ENCODE results near the gene NAP1L2.
"Not testable (repeated sequence)": the region's sequence is repeated elsewhere in the genome, so short reads cannot be mapped to it uniquely, and the experiment has no call there.

Gene NAP1L2, protein sequence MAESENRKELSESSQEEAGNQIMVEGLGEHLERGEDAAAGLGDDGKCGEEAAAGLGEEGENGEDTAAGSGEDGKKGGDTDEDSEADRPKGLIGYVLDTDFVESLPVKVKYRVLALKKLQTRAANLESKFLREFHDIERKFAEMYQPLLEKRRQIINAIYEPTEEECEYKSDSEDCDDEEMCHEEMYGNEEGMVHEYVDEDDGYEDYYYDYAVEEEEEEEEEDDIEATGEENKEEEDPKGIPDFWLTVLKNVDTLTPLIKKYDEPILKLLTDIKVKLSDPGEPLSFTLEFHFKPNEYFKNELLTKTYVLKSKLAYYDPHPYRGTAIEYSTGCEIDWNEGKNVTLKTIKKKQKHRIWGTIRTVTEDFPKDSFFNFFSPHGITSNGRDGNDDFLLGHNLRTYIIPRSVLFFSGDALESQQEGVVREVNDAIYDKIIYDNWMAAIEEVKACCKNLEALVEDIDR

DNA sequence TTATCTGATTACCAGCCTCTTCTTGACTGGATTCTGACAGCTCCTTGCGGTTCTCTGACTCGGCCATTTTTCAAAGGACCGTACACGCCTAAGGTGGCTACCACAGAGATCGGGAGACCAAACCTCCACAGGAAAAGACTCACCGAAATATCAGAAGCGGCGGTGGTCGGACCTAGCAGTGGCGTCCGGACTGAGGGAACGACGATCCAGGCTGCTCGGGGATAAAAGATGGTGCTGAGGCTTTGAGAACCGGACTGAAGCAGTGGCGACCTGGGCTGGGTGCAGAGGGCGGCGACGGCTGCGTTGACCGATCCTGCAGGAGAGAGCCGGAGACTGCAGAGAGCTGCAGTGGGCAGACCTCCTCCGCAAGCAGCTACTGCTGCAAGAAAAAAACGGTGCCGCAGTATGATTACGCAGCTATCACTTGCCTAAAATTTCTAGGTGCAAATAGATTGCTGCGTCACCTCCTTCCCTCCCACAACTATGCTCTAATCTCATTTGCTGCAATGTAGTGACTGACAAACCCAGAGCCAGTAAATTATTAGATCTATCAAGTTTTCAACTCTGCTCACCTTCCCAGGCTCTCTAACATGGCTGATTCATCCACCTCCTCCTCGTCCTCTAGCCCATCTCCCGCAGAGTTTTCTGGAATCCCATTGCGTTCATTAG, at the start of gene NAP1L2:
TSS of gene NAP1L2 (minus strand) at position 426 of the 669 bp plus-strand sequence. CDS start at position 67, 359 bp downstream.
- DNase-seq (ENCODE audit: low spot score): peak; percentile 63

DNA sequence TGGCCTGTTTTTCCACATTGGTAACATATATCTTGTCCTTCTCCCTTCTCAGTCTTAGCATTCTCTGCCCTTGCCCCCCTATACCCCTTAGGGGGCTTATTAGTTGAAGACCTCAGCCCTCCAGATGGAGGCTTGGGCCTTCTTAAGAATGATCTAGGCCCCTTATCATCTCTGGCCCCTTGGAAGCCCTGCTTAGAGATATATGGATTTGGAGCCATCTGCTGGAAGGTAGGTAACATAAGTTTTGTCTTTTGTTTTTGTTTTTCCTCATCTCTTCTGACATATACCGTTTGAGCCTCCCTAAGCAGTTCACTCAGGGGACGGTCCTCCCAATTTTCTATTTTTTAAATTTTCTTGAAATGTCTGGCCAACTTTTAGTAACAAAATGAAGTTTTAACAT, 48.3 kb upstream of the NAP1L2 start:
- DNase-seq (ENCODE audit: low spot score): peak; percentile 2

DNA sequence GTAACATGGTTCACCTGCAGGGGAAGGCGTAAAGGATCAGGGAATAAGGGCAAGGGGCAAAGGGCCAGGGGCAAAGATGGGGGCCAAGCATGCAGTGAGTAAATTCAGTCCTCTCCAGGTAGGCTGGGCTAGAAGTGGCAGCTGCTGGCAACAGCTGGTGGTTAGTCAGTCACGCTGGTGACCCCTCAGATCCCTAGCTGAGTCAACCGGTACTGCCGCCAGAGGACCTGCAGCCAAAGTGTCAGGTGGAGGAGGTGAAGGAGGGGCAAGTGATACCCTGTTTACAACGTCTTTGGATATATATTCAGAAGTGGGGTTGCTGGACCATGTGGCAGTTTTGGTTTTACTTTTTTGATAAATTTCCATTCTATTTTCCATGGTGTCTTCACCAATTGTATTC, 24.6 kb upstream of the NAP1L2 start:
- DNase-seq (ENCODE audit: low spot score): no peak

DNA sequence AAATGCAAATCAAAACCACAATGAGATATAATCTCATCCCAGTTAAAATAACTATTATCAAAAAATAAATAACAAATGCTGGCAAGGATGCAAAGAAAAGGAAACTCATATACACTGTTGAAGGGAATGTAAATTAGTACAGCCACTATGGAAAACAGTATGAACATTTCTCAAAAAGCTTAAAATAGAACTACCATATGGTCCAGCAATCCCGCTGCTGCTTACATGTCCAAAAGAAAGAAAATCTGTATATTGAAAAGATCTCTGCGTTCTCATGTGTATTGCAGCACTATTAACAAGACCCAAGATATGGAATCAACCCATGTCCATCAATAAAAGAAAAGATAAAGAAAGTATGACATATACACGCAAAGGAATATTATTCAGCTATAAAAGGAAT, 3.0 kb upstream of the NAP1L2 start:
- DNase-seq (ENCODE audit: low spot score): no peak

DNA sequence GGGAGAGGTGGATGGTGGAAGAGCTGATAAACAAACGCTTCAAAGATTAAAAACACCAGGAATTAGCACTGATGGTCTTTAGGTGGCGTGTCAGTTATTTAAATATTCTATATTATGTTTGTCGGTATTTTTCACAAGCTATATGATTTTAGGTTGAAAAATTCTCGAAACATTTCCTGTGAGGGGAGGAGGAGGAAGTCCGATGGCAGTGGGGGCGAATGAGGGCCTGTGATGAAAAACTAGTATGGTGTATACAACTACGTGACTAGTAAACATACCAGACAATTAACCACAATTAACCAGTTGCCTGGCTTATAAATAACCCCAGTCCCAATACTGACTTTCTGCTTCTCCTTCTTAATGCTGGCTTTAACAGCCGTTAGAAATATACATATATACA, 595 bp upstream of the NAP1L2 start:
- DNase-seq (ENCODE audit: low spot score): peak; percentile 4

DNA sequence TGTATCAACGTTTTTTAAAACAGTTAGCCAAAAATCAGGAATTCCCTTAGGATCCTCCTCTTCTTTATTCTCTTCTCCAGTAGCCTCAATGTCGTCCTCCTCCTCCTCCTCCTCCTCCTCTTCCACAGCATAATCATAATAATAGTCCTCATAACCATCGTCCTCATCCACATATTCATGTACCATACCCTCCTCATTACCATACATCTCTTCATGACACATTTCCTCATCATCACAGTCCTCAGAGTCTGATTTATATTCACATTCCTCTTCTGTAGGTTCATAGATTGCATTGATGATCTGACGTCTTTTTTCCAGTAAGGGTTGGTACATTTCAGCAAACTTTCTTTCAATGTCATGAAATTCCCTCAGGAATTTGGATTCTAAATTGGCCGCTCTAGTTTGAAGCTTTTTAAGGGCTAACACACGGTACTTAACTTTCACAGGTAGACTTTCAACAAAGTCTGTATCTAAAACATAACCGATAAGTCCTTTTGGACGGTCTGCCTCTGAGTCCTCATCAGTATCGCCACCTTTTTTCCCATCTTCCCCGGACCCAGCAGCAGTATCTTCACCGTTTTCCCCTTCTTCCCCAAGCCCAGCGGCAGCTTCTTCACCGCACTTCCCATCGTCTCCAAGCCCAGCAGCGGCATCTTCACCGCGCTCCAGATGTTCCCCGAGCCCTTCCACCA, 771 bp downstream of the NAP1L2 start:
- no peak for DNase-seq (ENCODE audit: low spot score)

DNA sequence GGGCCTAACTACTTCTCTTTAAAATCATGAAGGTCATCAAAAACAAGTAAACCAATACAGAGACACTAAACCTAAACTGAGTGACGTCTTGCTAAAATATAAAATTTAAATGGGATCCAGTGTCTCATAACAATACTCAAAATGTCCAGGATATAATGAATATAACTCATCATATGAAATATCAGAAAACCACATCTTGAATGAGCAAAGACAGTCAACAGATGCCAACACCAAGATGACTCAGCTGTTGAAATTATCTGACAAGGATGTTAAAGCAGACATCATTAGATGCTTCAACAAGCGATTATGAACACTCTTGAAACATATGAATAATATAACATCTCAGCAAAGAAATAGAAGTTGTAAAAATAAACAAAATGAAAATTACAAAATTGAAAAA, 8.3 kb downstream of the NAP1L2 start:
- no peak for DNase-seq (ENCODE audit: low spot score)

DNA sequence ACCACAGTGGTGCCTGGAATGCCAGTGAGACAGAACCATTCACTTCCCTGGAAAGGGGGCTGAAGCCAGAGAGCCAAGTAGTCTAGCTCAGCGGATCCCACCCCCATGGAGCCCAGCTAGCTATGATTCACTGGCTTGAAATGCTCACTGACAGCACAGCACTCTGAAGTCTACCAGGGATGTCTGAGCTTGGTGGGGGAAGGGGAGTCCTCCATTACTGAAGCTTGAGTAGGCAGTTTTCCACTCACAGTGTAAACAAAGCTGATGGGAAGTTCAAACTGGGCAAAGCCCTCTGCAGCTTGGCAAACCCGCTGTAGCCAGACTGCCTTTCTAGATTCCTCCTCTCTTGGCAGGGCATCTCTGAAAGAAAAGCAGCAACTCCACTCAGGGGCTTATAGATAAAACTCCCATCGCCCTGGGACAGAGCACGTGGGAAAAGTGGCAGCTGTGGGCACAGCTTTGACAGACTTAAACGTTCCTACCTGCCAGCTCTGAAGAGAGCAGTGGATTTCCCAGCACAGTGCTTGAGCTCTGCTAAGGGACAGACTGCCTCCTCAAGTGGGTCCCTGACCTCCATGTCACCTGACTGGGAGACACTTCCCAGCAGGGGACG, 32.0 kb downstream of the NAP1L2 start:
- DNase-seq (ENCODE audit: low spot score): no peak

DNA sequence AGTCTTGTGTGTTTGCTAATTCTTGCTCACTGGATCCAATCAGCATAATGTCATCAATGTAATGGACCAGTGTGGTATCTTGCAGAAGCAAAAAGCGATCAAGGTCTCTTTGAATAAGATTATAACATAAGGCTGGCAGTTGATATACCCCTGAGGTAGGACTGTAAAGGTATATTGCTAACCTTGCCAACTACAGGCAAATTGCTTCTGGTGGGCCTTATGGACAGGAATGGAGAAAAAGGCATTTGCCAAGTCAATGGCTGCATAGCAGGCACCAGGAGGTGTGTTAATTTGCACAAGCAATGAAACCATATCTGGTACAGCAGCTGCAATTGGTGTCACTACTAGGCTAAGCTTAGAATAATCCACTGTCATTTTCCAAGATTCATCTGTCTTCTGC, 45.7 kb downstream of the NAP1L2 start:
- not testable (repeated sequence) for DNase-seq (ENCODE audit: low spot score)
